Fibroblast of pulmonary artery (primary cell): ENCODE results near the gene PON2.
A peak's percentile ranks its signal among the peaks of the same experiment; 100 is the strongest.

Experiments used
- DNase-seq: peaks from one replicate; pipeline ENCODE4 v3.0.0-alpha.2; 2010; ENCODE audit warnings: low read depth
- H3K4me3 ChIP-seq: replicated peaks from 2 replicates; pipeline ENCODE4 v1.5.1; 2011; ENCODE audit warnings: low read depth, mild to moderate bottlenecking, control low read depth, low read length, moderate library complexity
- TF ChIP-seq, protein P1 (sequence below): IDR thresholded peaks from 2 replicates; pipeline ENCODE4 v1.5.1; 2011; ENCODE audit warnings: mild to moderate bottlenecking, control low read depth, low read length, inconsistent platforms; ENCODE audit errors: missing control alignments

Gene PON2

DNA sequence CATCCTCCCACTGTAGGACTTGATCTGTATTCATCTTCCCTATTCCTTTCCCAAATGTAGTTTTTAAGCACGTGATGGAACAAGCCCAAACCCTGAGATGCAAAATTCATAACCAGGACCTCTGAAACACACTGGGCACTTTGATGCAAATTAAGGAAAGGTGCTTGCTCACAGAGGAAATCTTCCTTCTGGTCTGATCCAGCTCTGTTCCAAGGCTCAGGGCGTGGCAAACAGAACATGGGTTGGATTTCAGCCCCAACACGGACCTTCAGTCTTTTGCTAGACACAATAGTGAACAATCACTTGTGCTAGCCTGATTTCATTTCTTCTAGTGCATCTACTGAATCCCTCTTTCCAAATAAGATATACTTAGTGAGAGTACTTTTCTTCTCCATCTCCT lies 66.6 kb downstream of the PON2 start:
- DNase-seq = no peak
- TF ChIP-seq, protein P1, sequence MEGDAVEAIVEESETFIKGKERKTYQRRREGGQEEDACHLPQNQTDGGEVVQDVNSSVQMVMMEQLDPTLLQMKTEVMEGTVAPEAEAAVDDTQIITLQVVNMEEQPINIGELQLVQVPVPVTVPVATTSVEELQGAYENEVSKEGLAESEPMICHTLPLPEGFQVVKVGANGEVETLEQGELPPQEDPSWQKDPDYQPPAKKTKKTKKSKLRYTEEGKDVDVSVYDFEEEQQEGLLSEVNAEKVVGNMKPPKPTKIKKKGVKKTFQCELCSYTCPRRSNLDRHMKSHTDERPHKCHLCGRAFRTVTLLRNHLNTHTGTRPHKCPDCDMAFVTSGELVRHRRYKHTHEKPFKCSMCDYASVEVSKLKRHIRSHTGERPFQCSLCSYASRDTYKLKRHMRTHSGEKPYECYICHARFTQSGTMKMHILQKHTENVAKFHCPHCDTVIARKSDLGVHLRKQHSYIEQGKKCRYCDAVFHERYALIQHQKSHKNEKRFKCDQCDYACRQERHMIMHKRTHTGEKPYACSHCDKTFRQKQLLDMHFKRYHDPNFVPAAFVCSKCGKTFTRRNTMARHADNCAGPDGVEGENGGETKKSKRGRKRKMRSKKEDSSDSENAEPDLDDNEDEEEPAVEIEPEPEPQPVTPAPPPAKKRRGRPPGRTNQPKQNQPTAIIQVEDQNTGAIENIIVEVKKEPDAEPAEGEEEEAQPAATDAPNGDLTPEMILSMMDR = no peak

DNA sequence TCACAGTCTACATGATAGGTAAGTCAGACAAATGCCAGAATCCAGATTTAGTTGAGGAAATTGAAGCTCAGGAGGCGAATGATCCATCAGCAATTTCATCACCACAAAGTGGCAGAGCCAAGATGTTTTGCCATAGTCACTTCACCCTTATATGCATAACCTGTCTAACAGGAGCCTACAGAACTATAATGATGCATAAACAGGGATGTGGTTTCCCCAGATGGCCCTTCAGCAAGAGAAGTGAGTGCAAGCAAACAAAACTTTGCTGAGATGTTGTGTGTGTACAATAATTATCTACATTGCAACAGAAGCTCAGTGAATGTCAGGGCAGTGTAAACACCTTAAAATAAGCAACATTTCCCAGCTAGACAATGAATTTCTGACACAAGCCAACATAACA lies 67.2 kb downstream of the PON2 start:
- no peak overlapping the region for H3K4me3 ChIP-seq
- TF ChIP-seq, protein P1 = no peak
- no peak for DNase-seq

More for the DNA sequence above, 66.6 kb downstream of the PON2 start:
- no peak overlapping the region for H3K4me3 ChIP-seq

DNA sequence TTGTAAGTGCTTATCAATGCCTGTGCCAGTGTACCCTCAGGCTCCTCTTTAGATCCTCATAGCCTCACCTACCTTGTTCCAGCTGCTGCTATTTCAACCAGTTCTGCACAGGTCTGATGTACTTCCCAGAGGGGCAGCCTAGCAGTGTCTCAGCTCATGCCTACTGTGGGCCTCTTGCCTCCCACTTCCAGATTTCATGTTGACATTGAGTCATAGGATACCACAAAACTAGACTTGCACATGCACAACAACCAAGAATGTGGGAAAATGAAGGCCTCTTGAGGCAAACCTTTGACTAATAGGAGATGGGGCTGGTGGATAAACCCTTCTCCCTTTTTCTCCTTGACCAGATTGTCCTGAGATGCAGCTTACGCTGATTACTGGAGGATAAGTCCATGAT lies 69.7 kb downstream of the PON2 start:
- DNase-seq = no peak
- TF ChIP-seq, protein P1 = no peak
- no peak overlapping the region for H3K4me3 ChIP-seq

DNA sequence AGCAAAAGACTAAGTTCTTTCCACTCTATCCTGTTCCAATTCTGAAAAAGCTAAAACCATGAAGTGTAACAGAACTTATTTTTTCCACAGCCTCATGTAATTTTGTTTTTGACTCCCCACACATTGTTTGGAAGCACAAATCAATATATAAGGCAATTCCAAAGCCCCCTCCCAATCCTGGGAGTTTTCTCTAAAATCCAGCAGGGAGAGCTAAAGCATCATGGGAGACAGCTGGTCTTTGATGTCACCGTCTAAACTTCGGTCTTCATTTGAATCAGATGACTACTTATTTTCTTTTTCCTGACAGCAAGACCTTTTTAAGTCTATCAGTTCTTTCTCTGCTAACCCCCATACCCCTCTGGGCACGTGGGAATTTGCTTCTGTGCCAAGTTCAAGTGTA lies 77.2 kb downstream of the PON2 start:
- no peak overlapping the region for H3K4me3 ChIP-seq
- DNase-seq = peak; percentile 7
- TF ChIP-seq, protein P1 = peak; percentile 3
